Measurements from ENCODE around the gene PGBD2. TPM values are rescaled to one million over a fixed set of nuclear protein-coding genes. Genes with fewer than 3 reads are reported as not detected.

The PGBD2 gene
- total RNA-seq, 1 experiment from 2014 or later: 6.5 TPM

- 0 out of 2 replicates have a peak, but pooled peaks have one; percentile 53 for TF ChIP-seq CREM (CRISPR knock-in tag; IDR thresholded peaks at IDR 0.05)
- TF ChIP-seq ZNF425 (CRISPR knock-in tag; conservative IDR thresholded peaks at IDR 0.05): no peak
- peak; percentile 48; the same call in 1 of the 2 replicates for TF ChIP-seq GABPB1 (CRISPR knock-in tag; IDR thresholded peaks at IDR 0.05)
- no peak for TF ChIP-seq JUN (CRISPR knock-in tag; IDR thresholded peaks at IDR 0.05)
- TF ChIP-seq MAX (CRISPR knock-in tag; IDR thresholded peaks at IDR 0.05): no peak; the same call in 1 of the 2 replicates
- TF ChIP-seq ZNF532 (CRISPR knock-in tag; IDR thresholded peaks at IDR 0.05; ENCODE audit: borderline replicate concordance): no peak
Measured at GRCh38 chr1:248873409-248873992, 32.5 kb upstream of the PGBD2 start (continued).

- ChIA-PET POLR2A (interaction anchor here (1.4 to 2.4 kb wide), 5 partner anchors 11 to 48 kb away, joined by 3 to 20 read pairs (median 10); partner anchors contain the start of genes SH3BP5L, ZNF672 and ZNF692), CTCF (interaction anchor here (0.9 to 3.2 kb wide), 7 partner anchors 11 to 48 kb away, joined by 3 to 40 read pairs (median 9); partner anchors contain the start of genes PGBD2, SH3BP5L and ZNF692)
- Mint-ChIP-seq H3K9me3 (no peaks in the 10 kb centered on the region), H3K27me3 (ENCODE audit: low read depth) (peaks cover 8% of the 10 kb centered on the region), H3K27ac (peak overlapping the region; percentile 99), H3K4me1 (peaks cover 3% of the 10 kb centered on the region; the same call in 1 of the 2 replicates), H3K4me3 (peak overlapping the region; percentile 96), H3K36me3 (no peaks in the 10 kb centered on the region)
- DNase-seq (ENCODE audit: low spot score) (peak; percentile 77), ATAC-seq (peak; percentile 55)
- no peak for TF ChIP-seq NR1H2 (CRISPR knock-in tag; IDR thresholded peaks at IDR 0.05)
- TF ChIP-seq NFATC4 (CRISPR knock-in tag; IDR thresholded peaks at IDR 0.05): no peak
- TF ChIP-seq ZNF512 (CRISPR knock-in tag; IDR thresholded peaks at IDR 0.05; ENCODE audit: borderline replicate concordance): no peak
- no peak for TF ChIP-seq NR2C2 (CRISPR knock-in tag; IDR thresholded peaks at IDR 0.05)
- TF ChIP-seq FOXJ3 (CRISPR knock-in tag; IDR thresholded peaks at IDR 0.05; ENCODE audit: borderline replicate concordance): no peak
- TF ChIP-seq GABPB1 (CRISPR knock-in tag; IDR thresholded peaks at IDR 0.05): no peak
- TF ChIP-seq TEAD4 (CRISPR knock-in tag; IDR thresholded peaks at IDR 0.05): no peak
- TF ChIP-seq TEAD1 (CRISPR knock-in tag; IDR thresholded peaks at IDR 0.05): peak; percentile 59
- 0 out of 2 replicates have a peak, but pooled peaks have one; percentile 73 for TF ChIP-seq EMX1 (CRISPR knock-in tag; IDR thresholded peaks at IDR 0.05)
- TF ChIP-seq ZNF219 (CRISPR knock-in tag; IDR thresholded peaks at IDR 0.05; ENCODE audit: borderline replicate concordance): no peak
- TF ChIP-seq ZNF671 (CRISPR knock-in tag; IDR thresholded peaks at IDR 0.05): peak; percentile 44; the same call in 1 of the 2 replicates
- no peak for TF ChIP-seq MXD4 (CRISPR knock-in tag; IDR thresholded peaks at IDR 0.05; ENCODE audit: borderline replicate concordance)
- TF ChIP-seq ZNF396 (CRISPR knock-in tag; IDR thresholded peaks at IDR 0.05; ENCODE audit: borderline replicate concordance): no peak
- TF ChIP-seq USF2 (CRISPR knock-in tag; IDR thresholded peaks at IDR 0.05): no peak
- TF ChIP-seq ATF2 (CRISPR knock-in tag; IDR thresholded peaks at IDR 0.05; ENCODE audit: borderline replicate concordance, low read depth): no peak
- peak; percentile 17; the same call in 1 of the 2 replicates for TF ChIP-seq CREM (CRISPR knock-in tag; IDR thresholded peaks at IDR 0.05)
- no peak for TF ChIP-seq NR3C1 (CRISPR knock-in tag; conservative IDR thresholded peaks at IDR 0.05; ENCODE audit: low read depth)
- 0 out of 2 replicates have a peak, but pooled peaks have one; percentile 52 for TF ChIP-seq PRRX2 (CRISPR knock-in tag; IDR thresholded peaks at IDR 0.05)
- TF ChIP-seq USF1 (CRISPR knock-in tag; IDR thresholded peaks at IDR 0.05): peak; percentile 11; the same call in 1 of the 2 replicates
Measured at GRCh38 chr1:248873993-248874533, 32.0 kb upstream of the PGBD2 start.
